ENCODE results near the gene SHKBP1. TPM values are rescaled to one million over a fixed set of nuclear protein-coding genes. Genes with fewer than 3 reads are reported as not detected.
A peak's percentile ranks its signal among the peaks of the same experiment; 100 is the strongest.

SHKBP1 gene
- polyA plus RNA-seq, 1 donor from 2014 or later = 3.8 TPM

- Histone ChIP-seq H3K4me3 (ENCODE audit: low read length) (peak overlapping the region; percentile 89), H3K9ac (ENCODE audit: low read length) (no peak overlapping the region), H3K9me2 (ENCODE audit: insufficient read depth, low read length) (no peaks in the 10 kb centered on the region), H3K27me3 (ENCODE audit: insufficient read depth, low read depth, low read length) (no peaks in the 10 kb centered on the region), H3K36me3 (ENCODE audit: insufficient read depth, low read length) (no peaks in the 10 kb centered on the region), H3K9me3 (ENCODE audit: low read length) (no peaks in the 10 kb centered on the region), H4K20me1 (ENCODE audit: insufficient read depth) (no peaks in the 10 kb centered on the region), H3K27ac (ENCODE audit: low read length) (no peak overlapping the region), H3K79me2 (replicated peaks; ENCODE audit: insufficient read depth, low read length) (no peaks in the 10 kb centered on the region), H3K4me2 (ENCODE audit: low read length) (no peak overlapping the region), H2AFZ (ENCODE audit: low read depth, low read length) (no peak overlapping the region), H3F3A (ENCODE audit: insufficient read depth, low read length, poor library complexity, severe bottlenecking) (no peaks in the 10 kb centered on the region)
- no peak for TF ChIP-seq MXI1 (conservative IDR thresholded peaks at IDR 0.05; ENCODE audit: poor library complexity, severe bottlenecking)
- no peak for TF ChIP-seq SMC3 (conservative IDR thresholded peaks at IDR 0.05; ENCODE audit: poor library complexity)
- TF ChIP-seq POLR2AphosphoS5 (IDR thresholded peaks at IDR 0.05) = no peak
- TF ChIP-seq REST (IDR thresholded peaks at IDR 0.05; ENCODE audit: borderline replicate concordance) = no peak
- no peak for TF ChIP-seq TAF1 (IDR thresholded peaks at IDR 0.05; ENCODE audit: low read depth)
- no peak for TF ChIP-seq RAD21 (conservative IDR thresholded peaks at IDR 0.05)
- no peak for TF ChIP-seq EZH2 (IDR thresholded peaks at IDR 0.05; ENCODE audit: borderline replicate concordance, insufficient read depth, low read length, poor library complexity, severe bottlenecking)
- TF ChIP-seq CTCF (IDR thresholded peaks at IDR 0.05; ENCODE audit: poor library complexity, severe bottlenecking) = no peak
- no peak for TF ChIP-seq EP300 (conservative IDR thresholded peaks at IDR 0.05; ENCODE audit: poor library complexity, severe bottlenecking)
Observed at GRCh38 chr19:40576151-40576584, 505 bp upstream of the SHKBP1 start.

- H3K27me3 ChIP-seq (ENCODE audit: insufficient read depth, low read depth, low read length) = no peaks in the 10 kb centered on the region
- no peak overlapping the region for H3K27ac ChIP-seq (ENCODE audit: low read length)
- no peaks in the 10 kb centered on the region for H4K20me1 ChIP-seq (ENCODE audit: insufficient read depth)
- no peak for TF ChIP-seq RAD21 (conservative IDR thresholded peaks at IDR 0.05)
- no peak for TF ChIP-seq TAF1 (IDR thresholded peaks at IDR 0.05; ENCODE audit: low read depth)
- no peak for TF ChIP-seq SMC3 (conservative IDR thresholded peaks at IDR 0.05; ENCODE audit: poor library complexity)
- H3K4me3 ChIP-seq (ENCODE audit: low read length) = no peak overlapping the region
- H3F3A ChIP-seq (ENCODE audit: insufficient read depth, low read length, poor library complexity, severe bottlenecking) = no peaks in the 10 kb centered on the region
- no peaks in the 10 kb centered on the region for H3K36me3 ChIP-seq (ENCODE audit: insufficient read depth, low read length)
- no peak overlapping the region for H3K9ac ChIP-seq (ENCODE audit: low read length)
- no peaks in the 10 kb centered on the region for H3K9me2 ChIP-seq (ENCODE audit: insufficient read depth, low read length)
- H3K9me3 ChIP-seq (ENCODE audit: low read length) = no peaks in the 10 kb centered on the region
- H2AFZ ChIP-seq (ENCODE audit: low read depth, low read length) = no peak overlapping the region
- no peaks in the 10 kb centered on the region for H3K79me2 ChIP-seq (replicated peaks; ENCODE audit: insufficient read depth, low read length)
- no peak overlapping the region for H3K4me2 ChIP-seq (ENCODE audit: low read length)
Observed at GRCh38 chr19:40578442-40578908, 1.8 kb downstream of the SHKBP1 start.
